Measurements from ENCODE around the gene CETP.
"Not testable (repeated sequence)": the region's sequence is repeated elsewhere in the genome, so short reads cannot be mapped to it uniquely, and the experiment has no call there.

CETP gene

GRCh38 chr16:56960681-56961281 is 969 bp upstream of the CETP start:
- DNase-seq (ENCODE audit: low read depth, low spot score) = no peak

DNA sequence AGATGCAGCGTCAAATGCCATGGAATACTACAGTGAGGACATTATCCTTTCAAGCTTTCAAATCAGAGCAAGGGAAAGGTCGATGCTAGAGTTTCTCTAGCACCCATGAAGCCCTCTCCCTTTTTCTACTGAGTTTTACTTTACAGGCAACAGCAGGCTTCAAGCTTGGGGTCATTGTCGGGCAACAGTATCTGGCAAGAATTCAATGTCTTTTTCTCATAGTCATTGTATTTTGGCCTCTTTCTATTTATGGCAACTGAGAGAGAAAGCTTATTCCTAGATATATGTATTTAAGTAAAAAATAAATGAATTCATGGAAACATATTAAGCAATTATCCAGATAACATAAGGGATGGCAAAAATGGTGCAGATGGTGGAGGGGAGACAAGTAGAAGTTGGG is 364 bp upstream of the CETP start:
- no peak for DNase-seq (ENCODE audit: low read depth, low spot score)

DNA sequence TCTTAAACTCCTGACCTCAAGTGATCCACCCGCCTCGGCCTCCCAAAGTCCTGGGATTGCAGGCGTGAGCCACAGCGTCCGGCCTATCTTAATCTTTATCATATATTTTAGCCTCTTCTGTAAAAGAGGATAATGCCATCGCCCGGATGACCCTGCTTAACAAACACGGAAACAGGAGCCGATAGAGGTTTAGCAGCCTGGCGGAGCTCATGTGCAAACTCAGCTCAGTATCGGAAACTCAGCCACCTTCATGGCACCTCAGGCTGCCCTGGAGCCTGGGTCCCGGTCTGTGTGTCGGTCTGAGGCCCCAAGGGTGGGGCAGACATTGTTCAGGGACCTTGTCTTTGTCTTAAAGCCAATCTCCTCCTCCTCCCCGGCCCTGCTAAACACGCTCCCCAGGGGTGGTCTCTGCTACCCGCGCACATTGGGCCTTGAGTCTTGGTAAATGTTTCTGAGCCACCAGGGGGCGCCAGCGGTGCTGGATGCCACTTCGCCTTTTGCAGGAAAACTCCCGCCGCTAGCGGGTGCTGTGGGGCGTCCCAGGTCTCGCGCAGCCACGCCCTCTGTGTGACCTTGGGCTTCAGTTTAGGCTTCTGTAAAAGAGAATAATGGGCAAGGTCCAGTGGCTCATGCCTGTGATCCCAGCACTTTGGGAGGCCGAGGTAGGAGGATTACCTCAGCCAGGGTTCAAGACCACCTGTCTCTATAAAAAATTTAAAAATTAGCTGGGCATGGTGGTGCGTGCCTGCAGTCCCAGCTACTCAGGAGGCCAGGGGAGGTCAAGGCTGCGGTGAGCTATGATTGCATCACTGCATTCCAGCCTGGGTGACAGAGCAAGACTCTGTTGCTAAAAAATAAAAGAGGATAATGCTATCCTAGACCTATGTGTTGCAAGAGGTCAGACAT is 2.7 kb downstream of the CETP start:
- DNase-seq (ENCODE audit: low read depth, low spot score) = peak; percentile 96

DNA sequence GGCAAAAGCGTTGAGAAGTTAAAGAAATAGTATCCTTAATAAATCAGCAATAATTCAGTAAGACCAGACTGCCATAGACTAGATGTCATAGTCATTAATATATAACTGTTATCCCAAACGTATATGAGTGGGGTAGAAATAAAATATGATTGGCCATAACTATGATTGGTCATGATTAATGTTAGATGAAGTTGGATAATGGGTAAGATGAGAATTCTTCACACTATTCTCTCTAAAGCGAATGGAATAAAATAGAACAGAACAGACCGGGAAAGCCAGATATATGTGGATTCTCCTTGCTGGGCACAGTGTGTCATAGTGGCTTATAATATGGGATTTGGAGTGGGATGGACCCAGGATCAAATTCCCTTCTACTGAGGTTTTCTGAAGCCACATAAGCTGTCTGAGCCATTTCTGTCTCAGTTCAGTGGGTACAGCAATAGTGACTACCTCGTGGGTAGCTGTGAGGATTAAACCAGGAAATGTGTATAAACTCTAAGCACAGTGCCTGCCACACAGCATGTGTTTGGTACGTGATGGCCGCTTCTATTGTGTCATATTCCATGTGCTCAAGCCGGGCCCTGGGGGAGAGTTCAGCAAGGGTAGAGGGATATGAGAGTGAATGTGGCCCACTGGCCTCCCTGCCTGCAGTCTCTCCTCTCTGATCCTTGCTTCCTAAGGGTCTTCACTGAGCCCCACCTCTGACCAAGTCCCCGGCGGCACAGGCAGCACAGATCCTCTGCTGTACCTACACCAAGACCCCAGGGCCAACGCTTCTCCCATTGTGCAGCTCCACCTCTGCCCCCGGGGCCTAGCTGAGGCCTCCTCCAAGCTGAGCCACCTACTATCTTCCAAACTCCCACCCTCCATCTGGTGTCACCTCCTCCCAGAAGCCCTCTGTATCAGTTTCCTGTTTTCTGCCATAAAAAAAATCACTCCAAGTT is 3.7 kb downstream of the CETP start:
- DNase-seq (ENCODE audit: low read depth, low spot score) = peak; percentile 19

- no peak for DNase-seq (ENCODE audit: low read depth, low spot score)
Measured at GRCh38 chr16:56966093-56966475, 4.3 kb downstream of the CETP start.

DNA sequence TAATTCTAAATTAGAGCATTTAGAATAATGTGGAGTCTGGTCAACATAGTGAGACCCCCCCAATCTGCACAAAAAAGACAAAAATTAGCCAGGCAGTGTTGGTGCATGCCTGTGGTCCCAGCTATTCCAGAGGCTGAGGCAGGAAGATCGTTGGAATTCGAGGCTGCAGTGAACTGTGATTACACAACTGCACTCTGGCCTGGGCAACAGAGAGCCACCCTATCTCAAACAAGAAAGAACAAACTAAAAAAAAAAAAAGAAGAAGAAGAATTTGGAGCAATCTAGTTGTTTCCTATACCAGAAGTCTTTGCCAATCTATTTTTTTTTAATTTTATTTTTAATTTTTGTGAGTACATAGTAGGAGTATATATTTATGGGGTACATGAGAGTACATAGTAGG is 6.0 kb downstream of the CETP start:
- DNase-seq (ENCODE audit: low read depth, low spot score) = no peak

- no peak for DNase-seq (ENCODE audit: low read depth, low spot score)
Measured at GRCh38 chr16:56969769-56970168, 8.0 kb downstream of the CETP start.

- DNase-seq (ENCODE audit: low read depth, low spot score) = no peak
Measured at GRCh38 chr16:56970934-56971767, 9.4 kb downstream of the CETP start.

DNA sequence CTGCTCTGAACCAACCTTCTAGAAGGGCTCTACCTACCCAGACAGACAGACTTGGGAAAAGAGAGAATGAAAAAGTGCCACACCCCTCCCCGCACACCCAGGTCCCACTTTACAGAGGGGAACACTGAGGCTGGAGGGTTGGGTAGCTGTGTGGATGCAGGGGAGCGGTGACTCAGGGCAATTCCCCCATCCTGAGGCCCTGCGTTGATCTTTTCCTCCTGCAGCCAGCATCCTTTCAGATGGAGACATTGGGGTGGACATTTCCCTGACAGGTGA is 10.0 kb downstream of the CETP start:
- no peak for DNase-seq (ENCODE audit: low read depth, low spot score)

GRCh38 chr16:56972403-56973293 is 10.9 kb downstream of the CETP start:
- DNase-seq (ENCODE audit: low read depth, low spot score) = peak; percentile 22

- DNase-seq (ENCODE audit: low read depth, low spot score) = no peak
Measured at GRCh38 chr16:56973294-56973689, 11.5 kb downstream of the CETP start.

DNA sequence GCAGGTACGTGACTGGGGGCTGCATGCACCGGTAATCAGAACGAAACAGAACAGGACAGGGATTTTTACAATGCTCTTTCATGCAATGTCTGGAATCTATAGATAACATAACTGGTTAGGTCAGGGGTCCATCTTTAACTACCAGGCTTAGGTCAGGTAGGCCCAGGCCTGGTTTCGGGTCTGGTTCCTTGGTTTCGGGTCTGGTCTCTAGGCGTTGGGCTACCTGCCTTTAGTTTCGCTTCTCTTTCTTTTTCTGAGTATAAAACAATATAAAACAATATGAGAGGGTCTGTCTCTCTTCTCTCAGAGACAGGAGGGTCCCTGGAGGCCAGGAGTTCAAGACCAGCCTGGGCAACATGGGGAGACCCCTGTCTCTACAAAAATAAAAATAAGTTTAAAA is 12.1 kb downstream of the CETP start:
- not testable (repeated sequence) for DNase-seq (ENCODE audit: low read depth, low spot score)

DNA sequence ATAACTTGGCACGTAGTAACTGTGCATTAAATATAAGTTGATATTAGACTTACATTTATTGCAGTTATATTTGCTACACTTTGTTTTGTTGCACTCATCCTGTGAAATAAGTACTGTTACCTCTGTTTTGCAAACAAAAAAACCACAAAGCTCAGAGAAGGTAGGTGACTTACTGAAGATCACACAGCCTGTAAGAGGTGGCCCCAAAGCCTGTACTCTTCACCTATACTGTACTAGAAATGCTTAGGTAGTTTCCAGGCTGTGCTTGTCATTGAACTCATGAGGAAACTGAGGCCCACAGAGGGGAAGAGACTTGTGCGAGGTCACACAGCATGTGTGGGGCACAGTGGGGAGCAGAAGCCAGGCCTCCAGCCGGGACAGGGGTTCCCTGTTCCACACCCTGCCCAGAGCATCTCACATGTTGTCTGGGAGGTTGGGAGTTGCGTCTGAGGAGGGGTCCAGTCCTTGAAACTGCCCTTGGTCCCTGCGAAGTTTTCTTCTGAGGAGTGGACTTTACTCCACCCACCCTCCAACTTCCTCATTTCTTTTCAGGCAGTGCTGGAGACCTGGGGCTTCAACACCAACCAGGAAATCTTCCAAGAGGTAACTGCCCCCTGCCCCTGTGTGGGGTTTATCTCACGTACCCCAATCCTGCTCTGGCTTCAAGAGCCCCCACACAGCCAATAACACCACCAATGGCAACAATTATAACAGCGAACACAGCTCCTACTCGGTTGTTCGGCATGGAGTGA is 13.0 kb downstream of the CETP start:
- DNase-seq (ENCODE audit: low read depth, low spot score) = no peak

DNA sequence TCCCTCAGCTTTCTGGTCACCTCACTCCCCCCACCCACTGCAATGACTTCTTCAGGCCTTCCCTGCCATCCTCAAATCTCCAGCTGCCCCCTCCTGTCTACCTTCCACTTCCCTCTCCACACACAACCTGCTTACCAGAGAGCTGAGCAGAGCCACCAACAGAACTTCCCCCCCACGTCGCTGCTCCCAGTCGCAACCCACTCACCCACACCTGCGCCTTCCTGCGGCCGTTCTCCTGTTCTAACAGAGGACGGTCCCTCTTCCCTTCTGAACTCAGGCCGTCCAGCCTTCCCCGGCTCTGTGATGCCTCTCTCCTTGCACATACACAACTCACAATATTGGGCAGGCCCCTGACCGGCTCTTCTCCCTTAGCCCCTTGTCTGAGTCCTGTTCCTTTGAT is 14.0 kb downstream of the CETP start:
- DNase-seq (ENCODE audit: low read depth, low spot score) = no peak

DNA sequence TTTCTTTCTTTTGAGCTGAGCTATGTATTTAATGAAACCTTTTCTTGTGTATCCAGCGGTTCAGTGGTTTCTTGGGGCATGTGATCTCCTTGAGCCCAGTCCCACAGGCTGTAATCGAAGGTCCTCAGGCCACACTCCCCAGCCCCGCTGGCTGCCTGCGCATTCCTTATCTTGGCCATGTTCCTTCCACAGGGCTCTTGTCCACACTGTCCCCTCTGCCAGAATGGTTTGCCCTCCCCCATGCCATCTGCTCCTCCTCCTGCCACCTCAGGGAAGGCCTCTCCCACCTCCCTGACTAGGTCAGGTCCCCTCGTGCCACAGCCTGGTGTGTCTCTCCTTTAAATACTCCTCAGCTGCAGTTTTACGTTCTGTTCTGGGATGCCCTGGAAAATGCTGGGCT is 15.5 kb downstream of the CETP start:
- DNase-seq (ENCODE audit: low read depth, low spot score) = no peak

DNA sequence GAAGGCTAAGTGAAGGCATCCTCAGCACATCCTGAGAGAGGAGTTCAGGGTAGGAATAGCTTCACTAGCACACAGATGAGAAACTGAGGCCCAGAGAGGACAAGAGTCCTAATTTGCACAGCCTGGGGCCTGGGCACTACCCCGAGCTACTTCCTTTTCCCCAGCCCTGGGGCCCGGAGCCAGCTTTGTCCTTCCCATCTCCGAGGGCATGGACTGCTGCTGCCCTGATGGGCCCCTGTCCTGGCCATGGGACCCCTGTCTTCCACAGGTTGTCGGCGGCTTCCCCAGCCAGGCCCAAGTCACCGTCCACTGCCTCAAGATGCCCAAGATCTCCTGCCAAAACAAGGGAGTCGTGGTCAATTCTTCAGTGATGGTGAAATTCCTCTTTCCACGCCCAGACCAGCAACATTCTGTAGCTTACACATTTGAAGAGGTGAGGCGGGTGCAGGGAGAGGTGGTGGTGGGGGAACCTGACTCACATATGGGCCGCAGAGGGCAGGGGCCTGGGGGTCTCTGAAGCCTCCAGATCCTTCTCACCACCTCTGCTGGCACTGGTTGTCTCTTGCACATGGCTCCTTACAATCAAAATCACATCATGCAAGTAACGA is 16.2 kb downstream of the CETP start:
- DNase-seq (ENCODE audit: low read depth, low spot score) = no peak

DNA sequence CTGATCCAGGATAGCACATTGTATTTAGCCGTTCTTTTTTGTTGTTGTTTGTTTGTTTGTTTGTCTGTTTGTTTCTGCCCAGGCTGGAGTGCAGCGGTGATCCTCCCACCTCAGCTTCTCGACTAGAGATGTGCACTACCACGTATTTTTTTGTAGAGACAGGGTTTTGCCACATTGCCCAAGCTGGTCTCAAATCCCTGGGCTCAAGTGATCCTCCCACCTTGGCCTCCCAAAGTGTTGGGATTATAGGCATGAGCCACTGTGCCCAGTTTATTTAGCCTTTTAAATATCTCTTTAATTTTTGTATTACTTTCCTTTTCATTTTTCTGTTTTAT is 18.4 kb downstream of the CETP start:
- DNase-seq (ENCODE audit: low read depth, low spot score) = no peak

GRCh38 chr16:56980792-56981724 is 19.3 kb downstream of the CETP start:
- DNase-seq (ENCODE audit: low read depth, low spot score) = no peak
